Peyer's patch (tissue), 4 donors: ENCODE measurements around the gene SLC9A1.

Source experiments
- CTCF ChIP-seq, 6 experiments: fragments of 450-650 bp in 4 of 6; fragments of 200-600 bp in 2 of 6; sonication (generic) in 1 of 6; IDR thresholded peaks; one replicate each; pipeline ENCODE4 v1.5.1; 2017 to 2019; ENCODE audit warnings: antibody characterized with exemption in 6 of 6, mild to moderate bottlenecking in 3 of 6, moderate library complexity in 1 of 6
- POLR2A ChIP-seq, 2 donors: fragments of 450-650 bp; IDR thresholded peaks; one replicate each; pipeline ENCODE4 v1.5.1; 2017; ENCODE audit warnings: antibody characterized with exemption in 2 of 2, mild to moderate bottlenecking in 2 of 2, moderate library complexity in 2 of 2

GRCh38 chr1:27166929-27167328 lies 12.0 kb upstream of the SLC9A1 start:
- TF ChIP-seq CTCF (IDR thresholded peaks at IDR 0.05) (no peak), POLR2A (IDR thresholded peaks at IDR 0.05) (no peak)
